ENCODE data around the gene NTN1.

The NTN1 gene

GRCh38 chr17:9053406-9053805 lies 32.1 kb downstream of the NTN1 start:
- Histone ChIP-seq H3K4me2 (no peak overlapping the region), H3K27ac (no peak overlapping the region), H3K27me3 (ENCODE audit: insufficient read depth, low read depth) (no peaks in the 10 kb centered on the region), H3K4me3 (IDR thresholded peaks at IDR 0.05; ENCODE audit: insufficient read depth, low read depth, low read length) (no peak overlapping the region), H3K9ac (no peak overlapping the region), H2AFZ (ENCODE audit: low read depth) (no peak overlapping the region), H3K79me2 (ENCODE audit: insufficient read depth, low read depth) (no peaks in the 10 kb centered on the region), H3K4me1 (ENCODE audit: low read depth, poor library complexity, severe bottlenecking) (no peaks in the 10 kb centered on the region), H3K36me3 (ENCODE audit: insufficient read depth) (no peaks in the 10 kb centered on the region), H4K20me1 (ENCODE audit: insufficient read depth) (no peaks in the 10 kb centered on the region)
- TF ChIP-seq, protein P1, sequence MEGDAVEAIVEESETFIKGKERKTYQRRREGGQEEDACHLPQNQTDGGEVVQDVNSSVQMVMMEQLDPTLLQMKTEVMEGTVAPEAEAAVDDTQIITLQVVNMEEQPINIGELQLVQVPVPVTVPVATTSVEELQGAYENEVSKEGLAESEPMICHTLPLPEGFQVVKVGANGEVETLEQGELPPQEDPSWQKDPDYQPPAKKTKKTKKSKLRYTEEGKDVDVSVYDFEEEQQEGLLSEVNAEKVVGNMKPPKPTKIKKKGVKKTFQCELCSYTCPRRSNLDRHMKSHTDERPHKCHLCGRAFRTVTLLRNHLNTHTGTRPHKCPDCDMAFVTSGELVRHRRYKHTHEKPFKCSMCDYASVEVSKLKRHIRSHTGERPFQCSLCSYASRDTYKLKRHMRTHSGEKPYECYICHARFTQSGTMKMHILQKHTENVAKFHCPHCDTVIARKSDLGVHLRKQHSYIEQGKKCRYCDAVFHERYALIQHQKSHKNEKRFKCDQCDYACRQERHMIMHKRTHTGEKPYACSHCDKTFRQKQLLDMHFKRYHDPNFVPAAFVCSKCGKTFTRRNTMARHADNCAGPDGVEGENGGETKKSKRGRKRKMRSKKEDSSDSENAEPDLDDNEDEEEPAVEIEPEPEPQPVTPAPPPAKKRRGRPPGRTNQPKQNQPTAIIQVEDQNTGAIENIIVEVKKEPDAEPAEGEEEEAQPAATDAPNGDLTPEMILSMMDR (conservative IDR thresholded peaks at IDR 0.05; ENCODE audit: low read depth, low read length) = no peak

DNA sequence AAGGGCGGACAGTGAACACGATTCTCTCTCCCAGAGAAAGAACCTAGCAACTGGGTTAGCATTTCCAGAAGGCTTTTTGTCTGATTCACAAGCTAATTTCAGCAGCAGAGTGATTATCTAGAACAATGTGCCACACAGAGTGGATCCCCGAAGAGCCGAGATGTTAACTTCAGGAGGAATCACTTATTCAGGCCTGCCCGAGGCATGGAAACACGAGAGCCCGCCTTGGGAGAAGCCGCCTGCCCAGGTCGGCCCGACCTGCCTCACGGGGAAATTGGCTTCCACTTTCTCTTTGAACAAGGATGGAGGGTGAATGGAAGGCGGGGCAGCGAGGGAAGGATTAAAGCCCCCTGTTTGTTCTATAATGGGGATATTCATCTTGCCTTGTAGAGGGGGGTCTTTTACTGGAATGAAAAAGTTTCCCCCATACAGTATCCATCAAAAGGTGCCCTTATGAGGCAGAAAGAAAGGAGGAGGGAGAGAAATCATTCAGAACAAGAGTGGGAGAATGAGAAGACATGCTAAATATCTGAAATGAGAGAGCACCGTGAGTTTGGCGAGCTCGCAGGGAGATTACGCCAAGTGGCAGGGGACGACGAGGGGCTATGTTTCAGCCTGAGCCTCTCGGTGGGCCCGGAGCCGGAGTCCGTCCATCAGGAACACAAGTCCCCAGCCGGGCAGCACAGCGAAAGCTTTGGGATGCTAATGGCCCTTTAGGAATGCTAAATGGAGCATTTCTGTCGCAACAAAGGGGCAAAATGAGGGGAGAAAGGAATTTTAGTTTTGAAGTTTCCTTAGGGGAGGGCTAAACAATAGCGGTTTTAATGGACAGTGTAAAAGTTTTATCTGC lies 33.0 kb downstream of the NTN1 start:
- H3K79me2 ChIP-seq (ENCODE audit: insufficient read depth, low read depth) = no peaks in the 10 kb centered on the region
- H3K4me1 ChIP-seq (ENCODE audit: low read depth, poor library complexity, severe bottlenecking) = no peaks in the 10 kb centered on the region
- no peaks in the 10 kb centered on the region for H4K20me1 ChIP-seq (ENCODE audit: insufficient read depth)
- TF ChIP-seq, protein P1 (conservative IDR thresholded peaks at IDR 0.05; ENCODE audit: low read depth, low read length) = no peak
- no peak overlapping the region for H3K27ac ChIP-seq
- H3K4me2 ChIP-seq = no peak overlapping the region
- no peak overlapping the region for H2AFZ ChIP-seq (ENCODE audit: low read depth)
- H3K4me3 ChIP-seq (IDR thresholded peaks at IDR 0.05; ENCODE audit: insufficient read depth, low read depth, low read length) = no peak overlapping the region
- no peaks in the 10 kb centered on the region for H3K36me3 ChIP-seq (ENCODE audit: insufficient read depth)
- no peaks in the 10 kb centered on the region for H3K27me3 ChIP-seq (ENCODE audit: insufficient read depth, low read depth)
- no peak overlapping the region for H3K9ac ChIP-seq

GRCh38 chr17:9055281-9055680 lies 34.0 kb downstream of the NTN1 start:
- Histone ChIP-seq H2AFZ (ENCODE audit: low read depth) (no peak overlapping the region), H3K4me2 (no peak overlapping the region), H3K79me2 (ENCODE audit: insufficient read depth, low read depth) (no peaks in the 10 kb centered on the region), H3K4me3 (IDR thresholded peaks at IDR 0.05; ENCODE audit: insufficient read depth, low read depth, low read length) (no peak overlapping the region), H3K27me3 (ENCODE audit: insufficient read depth, low read depth) (no peaks in the 10 kb centered on the region), H4K20me1 (ENCODE audit: insufficient read depth) (no peaks in the 10 kb centered on the region), H3K4me1 (ENCODE audit: low read depth, poor library complexity, severe bottlenecking) (no peaks in the 10 kb centered on the region), H3K9ac (no peak overlapping the region), H3K27ac (no peak overlapping the region), H3K36me3 (ENCODE audit: insufficient read depth) (no peaks in the 10 kb centered on the region)
- TF ChIP-seq, protein P1 (conservative IDR thresholded peaks at IDR 0.05; ENCODE audit: low read depth, low read length) = no peak

- H2AFZ ChIP-seq (ENCODE audit: low read depth) = no peak overlapping the region
- H3K36me3 ChIP-seq (ENCODE audit: insufficient read depth) = no peaks in the 10 kb centered on the region
- no peak overlapping the region for H3K4me2 ChIP-seq
- no peak overlapping the region for H3K9ac ChIP-seq
- TF ChIP-seq, protein P1 (conservative IDR thresholded peaks at IDR 0.05; ENCODE audit: low read depth, low read length) = no peak
- no peak overlapping the region for H3K4me3 ChIP-seq (IDR thresholded peaks at IDR 0.05; ENCODE audit: insufficient read depth, low read depth, low read length)
- H3K27ac ChIP-seq = no peak overlapping the region
- no peaks in the 10 kb centered on the region for H3K4me1 ChIP-seq (ENCODE audit: low read depth, poor library complexity, severe bottlenecking)
- H3K27me3 ChIP-seq (ENCODE audit: insufficient read depth, low read depth) = no peaks in the 10 kb centered on the region
- H3K79me2 ChIP-seq (ENCODE audit: insufficient read depth, low read depth) = no peaks in the 10 kb centered on the region
- no peaks in the 10 kb centered on the region for H4K20me1 ChIP-seq (ENCODE audit: insufficient read depth)
Measured at GRCh38 chr17:9056566-9056965, 35.3 kb downstream of the NTN1 start.

All from KMS-11 (cell line).